ENCODE measurements around the gene IQCF6. TPM values are rescaled to one million over a fixed set of nuclear protein-coding genes. Genes with fewer than 3 reads are reported as not detected.

Gene IQCF6
- not detected in 5 replicates for total RNA-seq (2022; extraction: Qiagen RNA extraction)

GRCh38 chr3:51779137-51779536 lies at the start of gene IQCF6:
Gene IQCF6 (minus strand): TSS chr3:51779237. CDS start chr3:51779224, 13 bp downstream.

Other genes starting within 250 kb of the IQCF6 start
- 3.2 to 5.1 TPM (median 3.5 TPM) in 5 replicates for gene RAD54L2, start 240.5 kb downstream of the IQCF6 start, total RNA-seq (2022; extraction: Qiagen RNA extraction)
- gene TEX264, start 108.0 kb downstream of the IQCF6 start, total RNA-seq (2022; extraction: Qiagen RNA extraction) = 64.0 to 72.3 TPM (median 69.2 TPM) in 5 replicates
- gene GRM2, start 72.2 kb downstream of the IQCF6 start, total RNA-seq (2022; extraction: Qiagen RNA extraction) = 0.09 to 0.18 TPM (median 0.14 TPM) in 4 of 5 replicates, not detected in the other
- not detected in 5 replicates for gene IQCF2, start 82.4 kb upstream of the IQCF6 start, total RNA-seq (2022; extraction: Qiagen RNA extraction)
- not detected in 5 replicates for gene IQCF5, start 96.4 kb upstream of the IQCF6 start, total RNA-seq (2022; extraction: Qiagen RNA extraction)
- gene IQCF1, start 124.1 kb upstream of the IQCF6 start, total RNA-seq (2022; extraction: Qiagen RNA extraction) = not detected in 5 replicates
- gene RRP9, start 162.7 kb upstream of the IQCF6 start, total RNA-seq (2022; extraction: Qiagen RNA extraction) = 36.3 to 47.6 TPM (median 41.9 TPM) in 5 replicates
- gene PARP3, start 163.1 kb upstream of the IQCF6 start, total RNA-seq (2022; extraction: Qiagen RNA extraction) = 8.0 to 11.1 TPM (median 9.0 TPM) in 5 replicates
- not detected in 5 replicates for gene GPR62, start 176.1 kb upstream of the IQCF6 start, total RNA-seq (2022; extraction: Qiagen RNA extraction)
- 12.1 to 14.2 TPM (median 13.3 TPM) in 5 replicates for gene PCBP4, start 188.2 kb upstream of the IQCF6 start, total RNA-seq (2022; extraction: Qiagen RNA extraction)
- 28.2 to 33.9 TPM (median 32.5 TPM) in 5 replicates for gene ABHD14B, start 194.8 kb upstream of the IQCF6 start, total RNA-seq (2022; extraction: Qiagen RNA extraction)
- gene ABHD14A, start 195.8 kb upstream of the IQCF6 start, total RNA-seq (2022; extraction: Qiagen RNA extraction) = 10.0 to 16.8 TPM (median 14.4 TPM) in 5 replicates
- 21.2 to 26.4 TPM (median 24.4 TPM) in 5 replicates for gene ACY1, start 204.3 kb upstream of the IQCF6 start, total RNA-seq (2022; extraction: Qiagen RNA extraction)
- 1,296 to 1,373 TPM (median 1,344 TPM) in 5 replicates for gene RPL29, start 216.7 kb upstream of the IQCF6 start, total RNA-seq (2022; extraction: Qiagen RNA extraction)

Data from A549 treated with Hydrocortisone at 1 μM for 4 hours (cell line).